B cell (primary cell): Measurements from ENCODE around the gene PITPNM3.

Experiments used
- EZH2 ChIP-seq: IDR thresholded peaks from 2 replicates; pipeline ENCODE4 v1.6.1; 2012; ENCODE audit warnings: borderline replicate concordance, low read depth, mild to moderate bottlenecking, moderate library complexity, low read length; ENCODE audit not compliant: insufficient read depth, poor library complexity, severe bottlenecking
- TF ChIP-seq, protein P1 (sequence below): fragments of 200-600 bp; IDR thresholded peaks from one replicate; pipeline ENCODE4 v1.8.0; 2022; ENCODE audit warnings: antibody characterized with exemption, mild to moderate bottlenecking

DNA sequence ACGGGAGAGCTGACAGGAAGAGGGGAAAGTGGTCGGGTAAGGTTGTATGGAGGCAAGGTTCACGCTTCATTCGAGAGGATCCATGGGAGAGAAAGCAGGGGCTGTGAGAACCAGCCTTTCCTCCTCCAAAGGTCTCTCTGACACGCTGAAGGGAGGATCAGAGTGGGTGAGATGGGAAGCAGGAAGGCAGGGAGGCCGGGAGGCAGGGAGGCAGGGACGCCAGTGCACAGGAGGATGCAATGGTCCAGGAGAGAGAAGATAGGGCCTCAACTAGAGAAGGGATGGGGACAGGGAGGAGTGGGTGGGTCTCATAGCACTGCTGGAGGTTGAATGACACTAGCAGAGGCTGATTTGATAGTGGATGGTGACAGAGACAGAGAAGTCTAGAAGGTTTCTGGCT lies 58.0 kb downstream of the PITPNM3 start:
- TF ChIP-seq, protein P1, sequence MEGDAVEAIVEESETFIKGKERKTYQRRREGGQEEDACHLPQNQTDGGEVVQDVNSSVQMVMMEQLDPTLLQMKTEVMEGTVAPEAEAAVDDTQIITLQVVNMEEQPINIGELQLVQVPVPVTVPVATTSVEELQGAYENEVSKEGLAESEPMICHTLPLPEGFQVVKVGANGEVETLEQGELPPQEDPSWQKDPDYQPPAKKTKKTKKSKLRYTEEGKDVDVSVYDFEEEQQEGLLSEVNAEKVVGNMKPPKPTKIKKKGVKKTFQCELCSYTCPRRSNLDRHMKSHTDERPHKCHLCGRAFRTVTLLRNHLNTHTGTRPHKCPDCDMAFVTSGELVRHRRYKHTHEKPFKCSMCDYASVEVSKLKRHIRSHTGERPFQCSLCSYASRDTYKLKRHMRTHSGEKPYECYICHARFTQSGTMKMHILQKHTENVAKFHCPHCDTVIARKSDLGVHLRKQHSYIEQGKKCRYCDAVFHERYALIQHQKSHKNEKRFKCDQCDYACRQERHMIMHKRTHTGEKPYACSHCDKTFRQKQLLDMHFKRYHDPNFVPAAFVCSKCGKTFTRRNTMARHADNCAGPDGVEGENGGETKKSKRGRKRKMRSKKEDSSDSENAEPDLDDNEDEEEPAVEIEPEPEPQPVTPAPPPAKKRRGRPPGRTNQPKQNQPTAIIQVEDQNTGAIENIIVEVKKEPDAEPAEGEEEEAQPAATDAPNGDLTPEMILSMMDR = no peak
- TF ChIP-seq EZH2 = no peak
